GM21619 (cell line): Measurements from ENCODE around the gene TAGLN.
"Not testable (repeated sequence)": the region's sequence is repeated elsewhere in the genome, so short reads cannot be mapped to it uniquely, and the experiment has no call there.

Experiments
- ATAC-seq: cut with Tn5 transposase; IDR thresholded peaks from one replicate; pipeline ENCODE4 v1.9.1; 2021; ENCODE audit not compliant: unreplicated experiment

TAGLN gene

GRCh38 chr11:117195258-117195657 is 3.9 kb upstream of the TAGLN start:
- ATAC-seq = no peak

DNA sequence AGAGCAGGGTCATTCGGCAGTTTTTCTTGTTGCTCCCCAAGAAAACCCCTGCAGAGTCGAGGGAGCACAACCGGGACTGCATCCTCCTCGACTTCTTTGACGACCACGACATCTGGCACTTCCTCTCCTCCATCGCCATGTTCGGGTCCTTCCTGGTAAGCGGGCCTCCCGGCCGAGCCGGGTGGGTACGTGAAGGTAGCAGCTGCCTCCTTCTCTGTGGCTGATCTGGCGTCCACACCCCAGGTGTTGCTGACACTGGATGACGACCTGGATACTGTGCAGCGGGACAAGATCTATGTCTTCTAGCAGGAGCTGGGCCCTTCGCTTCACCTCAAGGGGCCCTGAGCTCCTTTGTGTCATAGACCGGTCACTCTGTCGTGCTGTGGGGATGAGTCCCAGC is 3.4 kb upstream of the TAGLN start:
- no peak for ATAC-seq

DNA sequence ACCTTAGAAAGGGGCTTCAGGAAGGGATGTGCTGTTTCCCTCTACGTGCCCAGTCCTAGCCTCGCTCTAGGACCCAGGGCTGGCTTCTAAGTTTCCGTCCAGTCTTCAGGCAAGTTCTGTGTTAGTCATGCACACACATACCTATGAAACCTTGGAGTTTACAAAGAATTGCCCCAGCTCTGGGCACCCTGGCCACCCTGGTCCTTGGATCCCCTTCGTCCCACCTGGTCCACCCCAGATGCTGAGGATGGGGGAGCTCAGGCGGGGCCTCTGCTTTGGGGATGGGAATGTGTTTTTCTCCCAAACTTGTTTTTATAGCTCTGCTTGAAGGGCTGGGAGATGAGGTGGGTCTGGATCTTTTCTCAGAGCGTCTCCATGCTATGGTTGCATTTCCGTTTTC is 2.2 kb upstream of the TAGLN start:
- no peak for ATAC-seq

- ATAC-seq = no peak
These were observed 1.4 kb upstream of the TAGLN start for GRCh38 chr11:117197516-117198456.

DNA sequence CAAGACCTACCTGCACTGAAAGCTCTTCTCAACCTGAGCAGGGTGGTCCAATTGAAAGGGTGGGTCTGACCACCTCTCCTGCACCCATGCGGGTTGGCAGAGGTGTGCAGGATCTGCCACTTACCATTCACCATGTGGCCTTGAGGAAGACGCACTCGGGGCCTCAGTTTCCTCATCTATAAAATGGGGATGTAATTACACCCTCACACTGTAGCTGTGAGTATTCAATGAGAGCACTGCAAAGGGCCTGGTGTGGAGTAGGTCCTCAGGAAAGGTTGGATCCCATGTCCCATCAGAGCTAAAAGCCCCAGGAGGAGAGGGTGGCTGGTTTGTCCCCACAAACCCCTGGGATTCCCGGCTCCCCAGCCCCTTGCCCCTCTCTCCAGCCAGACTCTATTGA is 557 bp upstream of the TAGLN start:
- no peak for ATAC-seq

GRCh38 chr11:117199916-117200812 is 994 bp downstream of the TAGLN start:
- no peak for ATAC-seq

- ATAC-seq = no peak
These were observed 1.9 kb downstream of the TAGLN start for GRCh38 chr11:117200813-117201657.

DNA sequence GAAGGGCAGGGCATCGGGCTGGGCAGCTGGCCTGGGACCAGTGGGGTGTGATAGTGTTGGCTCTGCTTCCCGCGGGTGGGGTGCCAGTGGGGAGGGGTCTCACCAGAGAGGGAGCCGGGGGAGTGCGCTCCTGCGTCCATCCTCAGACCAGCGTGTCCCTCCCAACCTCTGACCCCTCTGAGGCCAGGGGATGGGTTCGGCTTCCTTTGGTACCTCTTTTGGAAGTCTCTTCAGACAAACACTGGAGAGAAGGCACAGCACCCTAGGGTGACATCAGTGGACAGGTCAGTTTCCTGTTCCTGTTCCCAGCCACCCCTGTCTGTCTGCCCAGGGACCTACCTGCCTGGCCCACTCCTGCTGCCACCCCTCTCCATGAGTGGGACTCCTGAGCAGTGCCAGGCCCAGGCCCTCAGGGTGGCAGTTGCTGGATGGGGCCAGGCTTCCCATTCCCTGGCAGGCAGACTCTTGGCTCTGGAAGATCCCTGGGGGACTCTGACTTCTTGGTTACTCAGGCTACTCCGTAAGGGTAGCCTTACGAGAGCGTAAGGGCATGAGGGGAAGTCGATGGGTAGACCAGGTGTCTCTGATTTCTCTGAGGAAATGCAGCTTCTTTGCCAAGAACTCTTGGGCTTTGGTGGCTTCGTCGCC is 2.6 kb downstream of the TAGLN start:
- ATAC-seq = no peak

- no peak for ATAC-seq
These were observed 3.4 kb downstream of the TAGLN start for GRCh38 chr11:117202386-117203068.

GRCh38 chr11:117203069-117203407 is 3.9 kb downstream of the TAGLN start:
- ATAC-seq = no peak

- ATAC-seq = no peak
These were observed 5.3 kb downstream of the TAGLN start for GRCh38 chr11:117204283-117205080.

DNA sequence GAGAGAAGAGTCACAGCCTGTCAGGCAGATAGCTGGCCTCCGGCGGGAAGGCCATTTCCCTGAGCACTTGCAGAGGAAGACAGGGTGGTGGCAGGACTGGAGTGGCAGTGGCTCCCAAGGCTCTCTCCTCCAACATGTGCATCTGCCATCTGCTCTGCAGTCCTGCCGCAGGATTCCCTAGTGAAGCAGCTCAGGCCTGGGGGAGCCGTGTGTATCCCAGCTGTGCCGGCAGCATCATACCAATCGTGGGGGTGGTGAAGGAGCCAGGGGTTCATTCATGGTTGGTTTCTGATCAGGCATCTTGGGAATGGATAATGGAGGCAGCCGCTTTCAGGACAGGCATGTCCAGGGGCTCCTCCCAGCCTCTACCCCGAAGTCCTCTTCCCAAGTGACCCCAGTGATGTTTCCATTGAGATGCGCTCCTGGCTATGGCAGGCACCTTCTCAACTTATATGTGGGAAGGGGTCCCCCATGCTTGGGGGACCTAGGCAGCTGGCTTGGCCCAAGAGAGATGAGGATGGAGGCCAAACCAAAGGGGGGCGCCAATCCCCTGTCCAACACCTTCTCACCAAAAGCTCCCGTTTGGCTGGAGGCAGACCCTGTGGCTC is 6.1 kb downstream of the TAGLN start:
- ATAC-seq = no peak

- ATAC-seq = not testable (repeated sequence)
These were observed 6.9 kb downstream of the TAGLN start for GRCh38 chr11:117206111-117206510.

GRCh38 chr11:117206859-117207258 is 7.7 kb downstream of the TAGLN start:
- not testable (repeated sequence) for ATAC-seq

GRCh38 chr11:117207481-117207880 is 8.3 kb downstream of the TAGLN start:
- ATAC-seq = not testable (repeated sequence)

DNA sequence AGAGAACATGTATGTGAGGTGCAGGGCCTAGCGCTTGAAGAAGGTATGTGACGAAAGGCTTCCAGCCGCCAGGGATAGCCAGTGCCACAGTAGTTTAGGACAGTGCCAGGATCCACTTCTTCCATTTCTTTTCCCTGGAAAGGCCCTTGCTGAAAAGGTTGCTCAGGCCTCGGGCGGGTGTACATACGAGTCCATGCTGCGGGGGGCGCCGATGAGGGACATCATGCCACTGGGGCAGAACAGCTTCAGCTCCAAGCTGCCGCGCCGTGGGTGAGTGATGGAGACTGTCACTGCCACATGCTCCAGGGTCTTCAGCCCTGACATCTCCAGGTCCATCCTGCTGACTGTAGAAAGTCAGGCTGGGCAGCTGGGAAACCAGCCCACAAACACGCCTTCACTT is 9.5 kb downstream of the TAGLN start:
- ATAC-seq = not testable (repeated sequence)

DNA sequence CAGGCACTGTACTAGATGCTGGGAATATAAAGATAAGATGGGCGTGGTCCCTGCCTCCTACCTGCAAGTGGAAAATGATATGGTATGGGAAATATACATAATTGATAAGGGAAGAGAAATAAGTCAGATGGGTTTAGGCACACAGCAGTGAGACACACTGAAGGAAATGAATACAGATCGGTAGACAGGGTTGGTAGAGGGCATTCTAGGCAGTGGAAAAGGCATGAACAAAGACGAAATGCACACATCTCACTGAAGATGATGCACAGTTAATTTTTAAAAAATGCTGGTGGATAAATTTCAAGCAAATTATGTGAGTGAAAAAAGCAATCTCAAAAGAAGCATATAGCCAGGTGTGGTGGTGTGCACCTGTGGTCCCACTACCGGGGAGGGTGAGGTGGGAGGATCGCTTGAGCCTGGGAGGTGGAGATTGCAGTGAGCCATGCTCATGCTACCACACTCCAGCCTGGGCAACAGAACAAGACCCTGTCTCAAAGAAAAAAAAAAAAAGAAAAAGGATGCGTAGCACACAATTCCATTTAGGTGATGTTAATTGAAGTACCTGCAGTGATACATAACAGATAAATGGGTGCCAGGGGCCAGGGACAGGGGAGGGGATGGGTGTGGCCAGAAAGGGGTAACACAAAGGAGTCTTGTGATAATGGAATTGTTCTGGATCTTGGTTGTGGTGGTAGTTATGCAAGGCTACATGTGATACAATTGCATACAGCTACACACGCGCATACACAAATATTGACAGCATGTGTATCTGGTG is 10.4 kb downstream of the TAGLN start:
- not testable (repeated sequence) for ATAC-seq

GRCh38 chr11:117210620-117211019 is 11.4 kb downstream of the TAGLN start:
- no peak for ATAC-seq
